Endothelial cell of umbilical vein (primary cell): ENCODE data around the gene CXCR5. TPM values are rescaled to one million over a fixed set of nuclear protein-coding genes. Genes with fewer than 3 reads are reported as not detected.

Experiments used
- BruUV-seq: library from RNA; stranded (reverse); fragments of 400-500 nt; replicated peaks from 2 replicates; lab custom pipeline; 2021; lab: Mats Ljungman, UMichigan
- CTCF ChIA-PET: fragments of 300-600, 350-600 bp; sonication (Branson Sonifier 250); formaldehyde crosslinking; loops from one replicate; lab custom pipeline; 2021; ENCODE audit warnings: antibody characterized with exemption, inconsistent platforms; lab: Charles Lee
- POLR2A ChIA-PET: fragments of 300-600, 350-600 bp; sonication (Branson Sonifier 250); formaldehyde crosslinking; loops from one replicate; lab custom pipeline; 2021; ENCODE audit warnings: antibody characterized with exemption, inconsistent platforms; lab: Charles Lee
- DNase-seq: peaks from one replicate; pipeline ENCODE4 v3.0.0-alpha.2; 2011; ENCODE audit warnings: low read depth, low spot score
- FAIRE-seq: peaks from 2 replicates; lab custom pipeline; 2011; peaks lifted over from hg19 to GRCh38; lab: Jason Lieb, UNC
- H2AFZ ChIP-seq: 2 replicates; pipeline ENCODE4 v1.6.0; 2012; ENCODE audit warnings: low read depth, low read length, control low read depth, inconsistent platforms
- H3K27ac ChIP-seq: 2 replicates; pipeline ENCODE4 v1.5.1; 2011; ENCODE audit warnings: low read depth, mild to moderate bottlenecking, control low read depth, low read length, moderate library complexity; ENCODE audit not compliant: insufficient read depth
- H3K27me3 ChIP-seq, 2 experiments: 2 replicates each; pipeline versions ENCODE4 v1.6.0 to v1.6.1; 2011; ENCODE audit warnings: low read length in 2 of 2, mixed read lengths in 1 of 2; ENCODE audit not compliant: control insufficient read depth in 2 of 2, insufficient read depth in 2 of 2
- H3K36me3 ChIP-seq, 2 experiments: 2 replicates in 1 of 2; 3 replicates in 1 of 2; pipeline ENCODE4 v1.5.1; 2011; ENCODE audit warnings: low read length in 2 of 2, mild to moderate bottlenecking in 1 of 2, moderate library complexity in 1 of 2; ENCODE audit not compliant: control insufficient read depth in 2 of 2, insufficient read depth in 2 of 2; ENCODE audit errors: extremely low read depth in 1 of 2
- H3K4me1 ChIP-seq: 3 replicates; pipeline ENCODE4 v1.5.1; 2011; ENCODE audit warnings: mild to moderate bottlenecking, low read length; ENCODE audit not compliant: control insufficient read depth, insufficient read depth; ENCODE audit errors: extremely low read depth
- H3K4me2 ChIP-seq: 2 replicates; pipeline ENCODE4 v1.6.1; 2011; ENCODE audit warnings: low read length, control low read depth, mixed read lengths; ENCODE audit not compliant: insufficient read depth
- H3K4me3 ChIP-seq, 3 experiments: fragments of 200-600 bp in 1 of 3; sonication (generic), shearing (Covaris generic) in 1 of 3; replicated peaks in 1 of 3; 2 replicates each; pipeline ENCODE4 v1.5.1; 2011 to 2016; ENCODE audit warnings: control low read depth in 3 of 3, low read length in 3 of 3, mild to moderate bottlenecking in 2 of 3, inconsistent platforms in 1 of 3, low read depth in 1 of 3, moderate library complexity in 1 of 3; ENCODE audit not compliant: insufficient read depth in 1 of 3
- H3K79me2 ChIP-seq: 2 replicates; pipeline ENCODE4 v1.6.0; 2012; ENCODE audit warnings: low read length, inconsistent platforms; ENCODE audit not compliant: control insufficient read depth, insufficient read depth
- H3K9ac ChIP-seq: replicated peaks from 2 replicates; pipeline ENCODE3; 2011; ENCODE audit warnings: low read length, control low read depth; ENCODE audit not compliant: insufficient read depth; ENCODE audit errors: extremely low read depth
- H3K9me1 ChIP-seq: replicated peaks from 3 replicates; pipeline ENCODE4 v1.6.0; 2011; ENCODE audit warnings: mild to moderate bottlenecking, low read length; ENCODE audit not compliant: control insufficient read depth, insufficient read depth; ENCODE audit errors: extremely low read depth
- H3K9me3 ChIP-seq: replicated peaks from 2 replicates; pipeline ENCODE4 v1.5.1; 2012; ENCODE audit warnings: low read length, inconsistent platforms; ENCODE audit not compliant: control insufficient read depth, insufficient read depth
- H4K20me1 ChIP-seq: replicated peaks from 2 replicates; pipeline ENCODE3; 2011; ENCODE audit warnings: mild to moderate bottlenecking, low read length; ENCODE audit not compliant: control insufficient read depth, insufficient read depth; ENCODE audit errors: extremely low read depth
- EZH2 ChIP-seq: IDR thresholded peaks from 2 replicates; pipeline ENCODE4 v1.6.1; 2012; ENCODE audit warnings: borderline replicate concordance, low read depth, mild to moderate bottlenecking, moderate library complexity, low read length, inconsistent platforms; ENCODE audit not compliant: severe bottlenecking
- FOS ChIP-seq: IDR thresholded peaks from 2 replicates; pipeline ENCODE4 v1.6.1; 2011; ENCODE audit warnings: mild to moderate bottlenecking, low read length, moderate library complexity, borderline replicate concordance; ENCODE audit not compliant: insufficient read depth
- GATA2 ChIP-seq: IDR thresholded peaks from 2 replicates; pipeline ENCODE4 v1.7.0; 2011; ENCODE audit warnings: low read depth, mild to moderate bottlenecking, moderate library complexity, mixed read lengths, low read length; ENCODE audit not compliant: insufficient read length, insufficient read depth
- JUN ChIP-seq: IDR thresholded peaks from 2 replicates; pipeline ENCODE4 v1.6.1; 2011; ENCODE audit warnings: borderline replicate concordance, low read depth; ENCODE audit not compliant: insufficient read length, insufficient read depth
- MAX ChIP-seq: IDR thresholded peaks from 2 replicates; pipeline ENCODE4 v1.6.1; 2011; ENCODE audit not compliant: insufficient read depth, insufficient read length
- MYC ChIP-seq: IDR thresholded peaks from one replicate; pipeline ENCODE4 v1.6.1; 2011; ENCODE audit warnings: mild to moderate bottlenecking, low read depth, low read length
- POLR2A ChIP-seq: IDR thresholded peaks from 2 replicates; pipeline ENCODE4 v1.6.1; 2012; ENCODE audit warnings: low read depth, mild to moderate bottlenecking, control low read depth, low read length
- POLR2AphosphoS5 ChIP-seq: IDR thresholded peaks from 2 replicates; pipeline ENCODE4 v1.6.1; 2012; ENCODE audit warnings: low read depth, mild to moderate bottlenecking, control low read depth, low read length, moderate library complexity; ENCODE audit not compliant: insufficient read depth
- dilution Hi-C: fragments of 300-500 bp; cut with MboI; formaldehyde crosslinking; loops from one replicate; pipeline ENCODE4 v1.15.0; 2019; ENCODE audit warnings: low sequenced_read_pairs; ENCODE audit not compliant: extremely low pct_ligation_motif_present
- intact Hi-C: fragments of 100-400 bp; cut with micrococcal nuclease; formaldehyde crosslinking; loops from one replicate; pipeline ENCODE4 v1.10.0; 2022
- polyA plus RNA-seq, 4 experiments: library from polyadenylated mRNA; depleted of rRNA in 3 of 4; stranded (reverse) in 3 of 4; unstranded in 1 of 4; fragments of >200 nt; gene quantifications; 2 replicates each; pipeline versions ENCODE4 v1.2.1 to v1.2.3, GENCODE V29; 2011 to 2012; ENCODE audit warnings: missing spikeins in 1 of 4
- total RNA-seq: library from RNA; stranded (reverse); gene quantifications from 2 replicates; pipeline ENCODE4 v1.2.3, GENCODE V29; 2021
- TF ChIP-seq, protein P1 (sequence below), 2 donors: IDR thresholded peaks; 1 replicate in 1 of 2; 2 replicates in 1 of 2; pipeline ENCODE4 v1.5.1; 2011; ENCODE audit warnings: low read length in 2 of 2, mild to moderate bottlenecking in 2 of 2, moderate library complexity in 2 of 2, control low read depth in 1 of 2, inconsistent platforms in 1 of 2, low read depth in 1 of 2; ENCODE audit not compliant: insufficient read depth in 1 of 2; ENCODE audit errors: extremely low read depth in 1 of 2

The CXCR5 gene
- total and polyA plus RNA-seq, 2 donors (not counting 3 experiments of a cell fraction or from before 2014, with no cell fraction given) = not detected

- Histone ChIP-seq H3K9ac (no peak overlapping the region), H3K4me3 (no peak overlapping the region), H3K9me1 (no peaks in the 10 kb centered on the region), H3K36me3 (no peaks in the 10 kb centered on the region), H3K27me3 (no peaks in the 10 kb centered on the region), H2AFZ (no peak overlapping the region), H3K4me2 (no peak overlapping the region), H3K79me2 (no peaks in the 10 kb centered on the region), H3K27ac (no peak overlapping the region), H3K9me3 (no peaks in the 10 kb centered on the region), H3K4me1 (peaks cover 4% of the 10 kb centered on the region), H4K20me1 (no peaks in the 10 kb centered on the region)
- dilution Hi-C loops = no loop called here
- BruUV-seq = no TSS peak
- no peak for DNase-seq
- ChIA-PET CTCF (no interaction called here), POLR2A (no interaction called here)
- intact Hi-C loops = no loop called here
- TF ChIP-seq GATA2 (no peak), FOS (no peak), POLR2AphosphoS5 (no peak), JUN (no peak), MYC (no peak), MAX (no peak), POLR2A (no peak), EZH2 (no peak)
- TF ChIP-seq, protein P1, sequence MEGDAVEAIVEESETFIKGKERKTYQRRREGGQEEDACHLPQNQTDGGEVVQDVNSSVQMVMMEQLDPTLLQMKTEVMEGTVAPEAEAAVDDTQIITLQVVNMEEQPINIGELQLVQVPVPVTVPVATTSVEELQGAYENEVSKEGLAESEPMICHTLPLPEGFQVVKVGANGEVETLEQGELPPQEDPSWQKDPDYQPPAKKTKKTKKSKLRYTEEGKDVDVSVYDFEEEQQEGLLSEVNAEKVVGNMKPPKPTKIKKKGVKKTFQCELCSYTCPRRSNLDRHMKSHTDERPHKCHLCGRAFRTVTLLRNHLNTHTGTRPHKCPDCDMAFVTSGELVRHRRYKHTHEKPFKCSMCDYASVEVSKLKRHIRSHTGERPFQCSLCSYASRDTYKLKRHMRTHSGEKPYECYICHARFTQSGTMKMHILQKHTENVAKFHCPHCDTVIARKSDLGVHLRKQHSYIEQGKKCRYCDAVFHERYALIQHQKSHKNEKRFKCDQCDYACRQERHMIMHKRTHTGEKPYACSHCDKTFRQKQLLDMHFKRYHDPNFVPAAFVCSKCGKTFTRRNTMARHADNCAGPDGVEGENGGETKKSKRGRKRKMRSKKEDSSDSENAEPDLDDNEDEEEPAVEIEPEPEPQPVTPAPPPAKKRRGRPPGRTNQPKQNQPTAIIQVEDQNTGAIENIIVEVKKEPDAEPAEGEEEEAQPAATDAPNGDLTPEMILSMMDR (IDR thresholded peaks at IDR 0.05; ENCODE audit: extremely low read depth in 1 of 2, insufficient read depth in 1 of 2, low read depth in 1 of 2, low read length in 2 of 2) = no peak
- no peak for FAIRE-seq
Observed at GRCh38 chr11:118849825-118850224, 33.9 kb upstream of the CXCR5 start.
